Hematopoietic multipotent progenitor cell (in vitro differentiated cells): ENCODE measurements around the gene B4GALNT2. TPM values are rescaled to one million over a fixed set of nuclear protein-coding genes. Genes with fewer than 3 reads are reported as not detected.
A peak's percentile ranks its signal among the peaks of the same experiment; 100 is the strongest.

Experiments
- DNase-seq, 3 donors: peaks; one replicate each; pipeline ENCODE4 v3.0.0-alpha.2; 2011 to 2015; ENCODE audit warnings: low read depth in 2 of 3, low spot score in 2 of 3
- total RNA-seq: library from RNA; depleted of rRNA; stranded (reverse); fragments of >200 nt; gene quantifications from one replicate; pipeline ENCODE4 v1.2.3, GENCODE V29; 2012

B4GALNT2 gene
- total RNA-seq, 1 donor = not detected

DNA sequence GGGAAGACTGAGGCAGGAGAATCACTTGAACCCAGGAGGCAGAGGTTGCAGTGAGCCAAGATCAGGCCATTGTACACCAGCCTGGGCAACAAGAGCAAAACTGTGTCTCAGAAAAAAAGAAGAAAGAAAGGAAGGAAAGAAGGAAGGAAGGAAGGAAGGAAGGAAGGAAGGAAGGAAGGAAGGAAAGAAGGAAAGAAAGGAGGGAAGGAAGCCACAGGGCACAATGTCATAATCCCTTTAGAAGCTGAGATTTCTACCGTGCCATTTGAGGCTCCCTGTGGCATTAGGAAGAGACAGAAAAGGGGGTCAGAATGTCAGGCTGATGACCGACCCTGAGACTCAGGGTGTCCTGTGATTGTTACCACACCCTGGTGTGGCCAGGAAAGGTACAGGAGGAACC lies 71.2 kb downstream of the B4GALNT2 start:
- no peak for DNase-seq

DNA sequence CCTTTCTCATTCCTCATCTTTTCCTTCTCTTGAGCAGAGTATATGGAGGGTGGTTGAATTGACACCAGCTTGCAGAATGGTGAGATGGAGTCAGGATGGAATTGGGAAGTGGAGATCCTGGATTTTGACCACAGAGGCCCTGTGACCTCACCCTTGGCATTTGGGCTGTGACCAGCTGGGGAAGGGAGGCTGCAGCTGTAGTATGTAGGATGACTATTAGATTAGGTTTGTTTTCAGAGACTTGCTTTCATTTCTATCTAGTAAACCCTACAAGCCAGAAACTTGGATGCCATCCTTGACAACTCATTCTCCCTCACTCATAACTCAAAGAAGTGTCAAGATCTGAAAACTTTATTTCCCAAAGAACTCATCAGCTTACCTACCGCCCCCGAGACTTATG lies 71.9 kb downstream of the B4GALNT2 start:
- no peak for DNase-seq

DNA sequence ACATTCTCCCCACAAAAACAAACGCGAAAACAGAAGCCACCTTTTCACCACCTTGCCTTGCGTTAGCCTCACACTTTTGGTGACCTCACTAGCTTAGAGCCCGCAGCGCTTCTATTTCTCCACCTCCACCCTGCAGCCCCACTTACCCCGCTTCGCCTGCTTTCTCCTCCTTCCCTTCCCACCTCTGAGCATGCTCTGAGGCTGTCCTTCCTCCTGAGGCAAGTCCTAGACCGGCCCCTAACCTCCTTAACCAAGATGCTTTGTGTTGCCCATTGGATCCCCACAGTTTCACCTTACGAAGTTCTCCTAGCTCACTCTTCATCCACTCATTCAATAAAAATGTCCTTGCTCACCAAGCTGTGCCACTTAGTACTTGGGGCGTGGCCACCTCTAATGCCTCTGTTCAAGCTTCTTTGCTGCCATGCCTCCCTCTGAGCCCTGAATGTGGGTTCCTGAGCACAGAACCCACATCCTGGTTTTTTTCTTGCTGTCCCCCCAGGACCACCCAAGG lies 76.5 kb downstream of the B4GALNT2 start:
- no peak for DNase-seq

DNA sequence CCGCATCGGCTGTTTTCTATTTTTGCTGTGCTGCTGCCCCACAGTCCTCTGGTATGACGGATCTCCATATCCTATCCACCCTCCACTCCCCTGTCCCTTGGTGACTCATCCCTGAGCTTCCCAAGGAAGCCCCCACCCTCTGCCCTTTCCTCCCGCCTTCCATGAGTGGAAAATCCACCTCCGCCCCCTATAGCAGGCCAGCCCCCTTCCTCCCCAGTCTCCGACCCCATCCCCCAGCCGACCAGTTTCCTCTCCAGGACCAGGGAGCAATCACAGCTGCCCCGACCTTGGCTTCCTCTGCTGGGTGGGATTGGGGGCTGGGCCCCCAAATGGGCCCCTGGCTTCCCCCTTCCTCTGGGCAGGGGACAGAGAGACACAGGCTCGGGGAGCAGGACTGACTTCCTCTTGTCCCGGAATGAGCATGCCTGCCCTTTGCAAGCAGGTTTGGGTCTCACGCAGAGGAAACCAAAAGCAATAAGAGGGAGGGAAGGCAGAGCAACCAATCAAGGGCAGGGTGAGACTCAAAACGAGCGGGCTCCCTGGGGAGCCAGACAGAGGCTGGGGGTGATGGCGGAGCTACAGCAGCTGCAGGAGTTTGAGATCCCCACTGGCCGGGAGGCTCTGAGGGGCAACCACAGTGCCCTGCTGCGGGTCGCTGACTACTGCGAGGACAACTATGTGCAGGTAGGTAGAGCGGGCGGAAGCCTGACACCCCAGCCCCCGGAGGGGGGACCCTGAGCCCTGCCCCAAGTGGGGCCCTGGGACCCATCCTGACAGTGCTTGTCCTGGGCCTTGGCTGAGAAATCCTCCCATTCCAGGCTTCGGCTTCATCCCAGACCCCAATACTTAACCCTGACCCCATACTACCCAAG lies 77.8 kb downstream of the B4GALNT2 start, which contains the start of the genes ABI3 and GNGT2:
TSS of gene ABI3 (plus strand) at position 550 of the 872 bp plus-strand sequence. CDS start at position 568, 18 bp downstream.
TSS of gene GNGT2 (minus strand) at position 417 of the 872 bp plus-strand sequence. CDS start 3,152 bp downstream, outside the sequence.
- DNase-seq = peak in 1 of 3 donors; percentile 43

DNA sequence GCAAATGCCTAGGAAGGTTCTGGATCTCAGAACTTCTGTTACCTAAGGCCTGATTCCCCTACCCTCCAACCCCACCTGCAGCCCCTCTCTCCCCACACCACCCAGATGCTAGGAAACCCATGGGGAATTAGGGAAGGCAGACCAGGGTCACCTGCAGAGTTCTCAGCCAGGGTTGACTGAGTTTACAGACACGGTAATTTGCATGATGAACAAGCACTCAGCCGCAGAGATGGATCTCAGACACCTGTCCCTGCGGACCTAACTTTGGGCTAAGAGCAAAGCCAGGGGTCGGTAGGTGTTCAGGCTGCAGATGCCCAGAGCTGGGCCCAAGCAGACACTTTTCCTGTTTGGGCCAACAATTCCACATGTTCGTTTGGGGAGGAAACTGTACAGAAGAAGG lies 80.8 kb downstream of the B4GALNT2 start:
- DNase-seq = no peak

DNA sequence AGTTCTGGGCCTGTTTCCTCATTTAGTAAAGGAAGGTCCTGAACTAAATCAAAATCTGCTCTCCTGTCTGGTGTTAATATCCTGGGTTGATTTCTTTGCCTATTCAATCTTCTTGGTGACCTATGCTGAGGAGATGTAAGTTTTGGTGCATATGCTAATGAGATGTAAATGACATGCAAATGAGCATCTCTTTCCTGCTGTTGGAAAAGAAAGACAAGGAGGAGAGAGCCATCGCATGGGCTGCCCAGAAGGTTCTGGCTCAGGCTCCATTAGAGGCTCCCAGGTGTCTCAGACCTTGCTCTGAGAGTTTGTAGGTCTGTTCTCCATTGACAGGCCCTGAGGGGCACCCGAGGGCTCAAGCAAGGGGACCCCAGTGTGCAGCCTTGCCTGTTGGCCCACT lies 81.3 kb downstream of the B4GALNT2 start:
- no peak for DNase-seq

DNA sequence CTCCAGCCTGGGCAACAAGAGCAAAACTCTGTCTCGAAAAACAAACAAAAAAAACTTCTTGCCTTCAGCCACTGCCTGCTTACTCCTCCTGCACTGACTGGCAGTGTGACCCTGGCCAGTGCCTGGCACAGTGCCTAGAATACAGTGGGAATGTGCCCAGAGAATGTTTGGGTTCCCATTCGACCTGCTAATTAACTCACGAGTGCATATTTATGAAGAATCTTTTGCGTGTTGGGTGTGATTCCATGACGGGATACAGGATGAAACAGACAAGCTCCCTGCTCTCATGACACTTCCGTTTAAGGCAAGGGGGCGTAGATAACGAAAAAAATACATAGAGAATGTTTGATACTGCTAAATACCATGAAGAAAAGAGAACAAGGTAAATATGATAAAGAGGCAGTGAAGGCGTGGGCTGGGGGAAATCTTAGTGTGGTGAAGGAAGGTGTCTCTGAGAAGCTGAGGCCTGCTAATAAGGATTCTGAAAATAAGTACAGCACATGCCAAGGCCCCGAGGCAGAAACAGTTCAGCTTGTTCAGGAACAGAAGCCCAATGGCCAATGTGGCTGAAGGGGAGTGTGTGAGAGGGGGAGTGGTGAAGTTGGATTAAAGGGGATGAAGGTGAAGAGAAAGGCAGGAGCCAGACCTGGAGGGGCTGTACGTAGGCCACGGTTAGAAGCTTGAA lies 82.2 kb downstream of the B4GALNT2 start:
- DNase-seq = no peak

DNA sequence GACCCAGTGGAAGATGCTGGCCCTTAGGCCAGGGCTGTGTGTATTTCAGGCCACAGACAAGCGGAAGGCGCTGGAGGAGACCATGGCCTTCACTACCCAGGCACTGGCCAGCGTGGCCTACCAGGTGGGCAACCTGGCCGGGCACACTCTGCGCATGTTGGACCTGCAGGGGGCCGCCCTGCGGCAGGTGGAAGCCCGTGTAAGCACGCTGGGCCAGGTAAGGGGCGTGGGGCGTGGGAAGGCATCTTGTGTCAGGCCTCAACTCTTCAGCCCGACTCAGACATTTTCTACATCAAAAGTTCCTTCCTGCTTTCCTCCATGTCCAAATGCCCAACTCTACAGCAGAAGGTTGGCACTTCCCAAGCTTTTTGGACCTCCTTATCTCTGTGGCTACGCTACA lies 83.9 kb downstream of the B4GALNT2 start:
- DNase-seq = no peak

DNA sequence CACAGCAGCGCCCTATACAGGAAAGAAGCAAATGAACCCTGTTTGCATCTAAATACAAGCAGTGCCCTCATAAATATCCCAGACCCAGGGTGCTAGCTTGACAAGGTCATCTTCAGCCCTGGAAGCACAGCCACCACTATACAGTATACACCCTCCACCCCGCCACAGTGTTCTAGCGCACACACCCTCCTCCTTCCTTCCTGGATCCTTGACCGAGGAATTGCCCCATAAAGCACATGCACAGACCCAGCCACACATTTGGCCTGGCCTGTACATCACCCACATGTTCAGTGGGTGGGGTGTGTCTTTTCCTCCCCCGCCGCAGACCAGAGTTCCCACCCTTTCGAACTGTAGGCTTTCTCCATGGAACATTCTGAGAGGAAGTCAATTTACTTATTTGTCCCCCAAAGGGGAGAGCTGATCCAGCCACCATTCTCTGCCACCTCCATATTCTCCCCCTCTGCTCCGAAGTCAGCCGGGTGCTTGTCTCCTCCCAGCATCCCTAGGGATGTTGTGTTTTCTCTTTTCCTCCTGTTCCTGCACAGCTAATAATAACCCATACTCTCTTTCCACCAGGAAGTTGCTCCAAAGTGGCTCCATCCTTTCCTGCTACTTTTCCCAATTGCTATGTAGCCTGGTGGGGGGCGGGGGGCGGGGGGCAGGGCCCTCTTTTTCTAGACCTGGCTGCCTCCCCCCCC lies 84.5 kb downstream of the B4GALNT2 start:
- DNase-seq = no peak

DNA sequence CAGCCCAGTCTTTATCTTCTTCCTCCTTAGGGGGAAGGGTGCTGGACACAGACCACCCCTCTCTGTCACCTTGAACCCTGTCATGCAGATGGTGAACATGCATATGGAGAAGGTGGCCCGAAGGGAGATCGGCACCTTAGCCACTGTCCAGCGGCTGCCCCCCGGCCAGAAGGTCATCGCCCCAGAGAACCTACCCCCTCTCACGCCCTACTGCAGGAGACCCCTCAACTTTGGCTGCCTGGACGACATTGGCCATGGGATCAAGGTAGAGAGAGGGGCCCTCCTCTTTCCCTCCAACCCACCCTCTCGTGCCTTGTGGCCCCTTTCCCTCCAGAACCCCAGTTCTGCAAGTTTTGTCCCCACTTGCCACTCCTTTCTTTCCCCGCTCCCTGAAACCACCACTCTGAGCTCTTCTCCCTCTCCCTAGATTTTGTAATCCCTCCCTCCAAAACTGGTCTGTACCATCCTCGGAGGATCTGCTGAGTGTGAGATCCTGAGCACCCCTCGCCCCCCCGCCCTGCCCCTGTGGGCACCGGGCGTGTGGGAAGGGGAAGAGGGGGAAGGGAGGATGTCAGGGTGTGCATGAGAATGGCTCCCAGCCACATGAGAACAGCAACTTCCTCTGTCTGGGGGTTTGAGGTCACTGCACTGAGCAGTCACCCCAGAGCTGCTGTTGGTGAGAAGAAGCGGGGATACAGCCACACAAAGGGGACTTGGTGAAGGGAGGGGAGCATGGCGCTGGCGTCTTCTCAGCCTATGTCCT lies 85.3 kb downstream of the B4GALNT2 start:
- DNase-seq = peak in 2 of 3 donors; percentile 85 to 87

DNA sequence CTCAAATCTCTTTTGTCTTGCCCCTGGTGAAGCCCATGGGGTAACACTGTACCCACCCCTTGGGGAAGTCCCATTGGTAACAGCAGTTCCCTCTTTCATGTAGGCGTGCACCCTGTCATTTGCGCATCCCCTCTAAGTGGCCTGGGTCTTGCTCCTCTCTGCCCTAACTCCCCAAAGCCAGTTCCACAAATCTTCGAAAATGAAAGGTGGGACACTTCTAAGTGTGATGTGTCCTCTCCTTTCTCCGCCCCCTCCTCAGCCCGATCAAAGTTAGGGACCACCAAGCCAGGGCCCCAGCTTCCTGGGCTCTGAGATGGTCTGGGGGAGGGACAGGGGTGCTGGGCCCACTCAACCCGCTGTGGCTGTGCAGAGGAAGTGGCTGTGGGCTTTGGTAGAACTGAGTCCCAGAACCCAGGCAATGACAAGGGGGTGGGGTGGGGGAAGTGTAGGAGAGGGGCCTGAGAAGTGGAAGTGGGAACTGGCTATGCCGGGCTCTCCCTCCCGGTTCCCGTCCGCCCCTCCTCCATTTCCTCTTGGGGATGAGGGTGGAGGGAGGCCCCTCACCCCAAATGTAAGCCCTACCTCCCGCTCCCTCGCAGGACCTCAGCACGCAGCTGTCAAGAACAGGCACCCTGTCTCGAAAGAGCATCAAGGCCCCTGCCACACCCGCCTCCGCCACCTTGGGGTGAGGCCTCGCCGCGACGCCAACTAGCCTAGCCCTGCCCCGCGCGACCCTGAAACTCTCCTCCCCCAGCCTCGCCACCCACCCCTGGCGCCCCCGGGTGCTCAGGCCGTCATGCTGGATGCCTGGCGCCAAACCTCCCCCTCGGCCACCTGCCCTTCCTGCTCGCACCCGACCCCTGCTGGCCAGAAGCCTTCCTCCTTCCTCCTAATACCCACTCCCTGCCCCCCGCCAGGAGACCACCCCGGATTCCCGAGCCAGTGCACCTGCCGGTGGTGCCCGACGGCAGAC lies 86.7 kb downstream of the B4GALNT2 start:
- DNase-seq = peak in 1 of 3 donors; percentile 83

DNA sequence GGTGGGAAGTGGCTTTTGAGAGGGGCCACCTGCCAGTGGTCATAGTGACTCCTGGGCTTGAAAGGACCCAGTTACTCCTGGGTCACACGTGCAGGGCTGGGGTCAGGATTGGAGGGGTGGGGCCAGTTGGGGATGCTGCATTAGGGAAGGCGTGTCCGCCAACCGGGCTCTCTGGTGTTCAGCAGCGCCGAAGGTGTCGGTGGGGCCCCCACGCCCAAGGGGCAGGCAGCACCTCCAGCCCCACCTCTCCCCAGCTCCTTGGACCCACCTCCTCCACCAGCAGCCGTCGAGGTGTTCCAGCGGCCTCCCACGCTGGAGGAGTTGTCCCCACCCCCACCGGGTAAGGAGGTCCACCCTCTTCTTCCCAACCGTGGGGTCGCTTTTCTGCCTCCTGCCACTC lies 87.4 kb downstream of the B4GALNT2 start:
- no peak for DNase-seq

DNA sequence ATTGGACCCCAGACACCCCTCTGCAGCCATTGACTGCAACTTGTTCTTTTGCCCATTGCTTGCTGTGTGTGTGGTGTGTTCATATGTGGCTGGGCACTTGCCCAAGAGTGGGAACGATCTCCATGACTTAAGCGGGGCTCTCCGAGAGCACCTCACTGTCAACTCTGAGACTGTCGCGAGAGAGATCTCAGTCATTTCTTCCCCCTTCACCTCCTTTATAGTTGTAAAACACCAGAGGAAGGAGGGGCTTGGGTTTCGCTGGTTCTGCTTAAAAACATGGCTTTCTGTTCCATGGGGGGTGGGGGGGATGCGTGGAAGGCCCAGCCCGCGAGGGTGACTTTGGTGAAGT lies 90.6 kb downstream of the B4GALNT2 start:
- no peak for DNase-seq

DNA sequence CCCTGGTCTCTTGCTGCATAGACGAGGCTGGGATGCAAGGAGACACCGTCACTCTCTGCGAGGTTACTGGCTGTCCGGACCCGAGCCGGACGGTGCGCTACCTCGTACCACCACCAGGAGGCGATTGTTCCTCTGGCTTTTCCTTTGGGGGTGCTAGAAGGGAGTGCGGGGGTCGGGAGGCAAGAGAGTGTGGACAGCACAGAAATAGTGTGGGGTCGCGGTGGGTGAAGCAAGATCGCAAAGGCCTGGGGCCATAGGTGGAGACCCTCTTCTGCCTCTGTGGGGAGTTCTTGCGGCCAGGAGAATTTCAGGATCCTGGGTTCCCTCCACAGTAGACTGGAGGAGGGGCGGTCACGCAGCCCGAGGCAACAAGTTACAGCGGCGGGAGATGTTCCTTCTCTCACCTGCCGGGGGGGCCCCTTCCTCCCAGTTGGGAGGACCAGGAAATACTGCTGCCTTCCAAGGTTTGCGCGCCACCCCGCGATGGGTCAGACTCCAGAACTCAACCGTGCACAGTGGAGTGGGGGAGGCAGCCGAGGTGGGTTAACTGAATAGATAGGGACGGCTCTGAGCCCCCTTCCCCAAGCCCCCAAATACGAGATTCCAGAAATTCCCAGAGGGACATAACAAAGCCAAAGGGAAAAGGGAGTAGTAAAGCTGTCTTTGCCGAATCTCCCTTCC lies 91.1 kb downstream of the B4GALNT2 start:
- DNase-seq = peak in 1 of 3 donors; percentile 60

DNA sequence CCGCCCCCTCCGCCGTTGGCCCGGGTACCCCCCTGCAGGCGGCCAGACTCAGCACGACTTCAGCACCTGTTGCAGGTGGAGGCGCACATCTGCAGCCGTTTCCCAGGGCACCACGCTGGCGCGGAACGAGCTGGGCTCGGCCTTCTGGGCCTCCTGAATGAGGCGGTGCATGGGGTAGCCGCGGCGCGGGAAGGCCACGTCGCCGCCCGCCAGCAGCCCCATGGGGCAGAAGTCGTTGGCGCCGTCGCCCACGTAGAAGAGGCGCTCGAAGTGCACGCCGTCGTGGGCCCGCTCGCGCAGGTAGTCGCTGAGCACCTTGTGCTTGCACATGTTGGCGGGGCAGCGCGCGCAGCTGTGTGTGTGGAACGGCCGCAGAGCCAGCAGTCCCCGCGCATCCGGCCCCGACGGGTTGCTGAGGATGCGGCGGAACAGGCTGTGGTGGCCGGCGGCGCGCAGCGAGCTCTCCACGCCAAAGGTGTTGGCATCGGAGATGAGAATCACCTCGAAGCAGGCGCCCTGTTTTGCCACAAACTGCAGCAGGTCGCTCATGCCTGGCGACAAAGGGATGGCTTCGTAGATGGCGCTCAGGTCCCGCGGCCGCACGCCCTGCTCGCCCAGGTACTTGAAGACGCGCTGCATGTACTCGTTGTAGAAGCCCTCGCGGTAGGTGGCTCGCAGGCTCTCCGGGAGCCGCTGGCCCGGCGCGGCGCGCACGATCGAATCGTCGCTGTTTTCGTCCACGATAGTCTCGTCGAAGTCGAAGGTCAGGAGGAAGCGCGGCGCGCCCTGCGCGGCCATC lies 91.8 kb downstream of the B4GALNT2 start:
- DNase-seq = peak in 1 of 3 donors; percentile 41

DNA sequence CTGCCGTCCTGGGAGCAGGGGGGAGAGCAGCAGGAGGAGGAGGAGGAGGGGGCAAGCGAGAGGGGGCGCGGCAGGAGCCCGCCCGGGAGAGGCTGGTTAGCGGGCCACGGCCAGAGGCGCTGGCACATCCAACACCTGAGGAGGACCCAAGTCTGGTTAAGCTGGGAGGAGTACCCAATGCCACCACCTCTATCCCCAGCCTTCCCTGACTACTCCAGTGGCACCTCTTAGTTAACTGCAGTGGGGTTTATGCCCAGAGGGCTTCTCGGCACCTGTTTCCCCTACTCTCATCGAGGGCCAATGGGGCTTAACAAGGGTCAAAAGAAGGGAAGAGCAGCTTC lies 92.4 kb downstream of the B4GALNT2 start:
- no peak for DNase-seq

DNA sequence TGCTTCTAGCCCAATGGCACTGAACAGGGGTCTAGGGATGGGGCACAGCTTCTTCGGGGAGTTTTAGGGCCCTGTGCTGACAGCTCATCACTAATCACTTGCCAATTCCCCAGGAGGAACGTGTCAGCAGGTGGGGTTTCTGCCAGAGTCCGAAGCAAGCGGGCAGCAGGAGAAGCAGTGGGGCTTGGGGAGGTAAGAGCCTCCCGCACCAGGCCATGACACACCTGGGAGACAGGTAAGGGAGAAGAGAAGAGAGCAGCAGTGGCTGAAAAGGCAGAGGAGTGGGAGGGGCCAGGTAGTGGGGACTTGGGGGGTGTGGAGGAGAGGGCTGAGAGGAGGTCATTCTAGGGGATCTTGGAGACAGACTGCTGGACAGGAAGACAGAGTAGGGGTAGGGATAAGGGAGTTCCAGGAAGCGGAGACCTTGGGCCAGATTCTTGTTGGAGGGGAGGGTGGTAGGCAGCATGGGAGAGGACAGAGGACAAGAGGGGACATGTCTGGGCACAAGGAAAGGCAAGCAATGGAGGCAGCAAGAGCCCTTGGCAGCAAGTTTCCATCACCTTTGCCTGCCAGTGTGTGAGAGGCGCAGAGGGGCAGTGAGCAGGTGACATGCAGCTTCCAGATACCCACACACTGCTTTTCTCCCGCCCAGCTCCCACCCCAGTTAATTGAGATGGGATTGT lies 93.1 kb downstream of the B4GALNT2 start:
- DNase-seq = no peak
